ENCODE measurements around the gene AGAP1.
"Not testable (repeated sequence)": the region's sequence is repeated elsewhere in the genome, so short reads cannot be mapped to it uniquely, and the experiment has no call there.

AGAP1 gene

DNA sequence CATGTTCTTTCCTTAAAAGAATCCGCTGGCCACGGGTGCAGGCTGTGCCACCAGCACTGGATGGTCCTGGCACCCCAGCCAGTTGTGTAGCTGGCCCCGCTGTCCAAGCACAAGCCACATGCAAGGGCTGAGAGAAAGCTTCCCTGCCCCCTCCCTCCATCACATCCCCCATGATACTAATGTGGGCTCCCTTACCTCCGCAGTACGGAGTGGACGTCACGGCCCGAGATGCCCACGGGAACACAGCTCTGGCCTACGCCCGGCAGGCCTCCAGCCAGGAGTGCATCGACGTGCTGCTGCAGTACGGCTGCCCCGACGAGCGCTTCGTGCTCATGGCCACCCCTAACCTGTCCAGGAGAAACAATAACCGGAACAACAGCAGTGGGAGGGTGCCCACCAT, 629.9 kb downstream of the AGAP1 start:
- DNase-seq: no peak

DNA sequence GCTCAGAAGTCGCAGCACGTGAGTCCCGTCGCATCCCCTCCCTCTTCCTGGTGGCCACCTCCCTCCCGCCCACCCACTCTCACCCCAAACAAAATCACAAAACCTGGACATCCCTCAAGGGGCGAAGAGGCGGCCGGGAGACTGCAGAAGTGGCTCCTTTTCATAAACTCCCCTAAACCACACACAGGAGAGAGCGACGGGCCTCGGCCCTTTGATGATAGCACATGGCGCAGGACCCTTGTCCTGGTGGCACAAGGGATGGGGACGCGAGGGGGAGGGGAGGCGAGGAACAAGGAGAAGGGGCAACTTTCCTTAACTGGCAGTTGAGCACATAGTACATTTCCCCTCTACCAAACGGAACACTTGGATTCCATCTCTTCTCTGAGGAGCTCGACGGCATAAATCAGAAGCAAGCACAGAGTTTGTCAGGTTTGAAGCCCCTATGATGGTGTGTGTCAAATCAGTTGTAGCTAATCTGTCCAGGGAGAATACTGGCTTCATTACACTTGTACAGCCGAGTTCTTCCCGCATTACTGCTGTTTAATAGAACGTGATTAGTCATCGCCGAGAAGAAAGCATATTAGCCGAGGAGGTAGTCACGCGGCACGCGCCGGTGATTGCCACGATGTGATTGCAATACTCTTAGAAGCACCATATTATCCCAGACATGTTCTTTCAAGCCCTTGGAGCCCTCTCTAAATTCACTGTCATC, 630.5 kb downstream of the AGAP1 start:
- no peak for DNase-seq

DNA sequence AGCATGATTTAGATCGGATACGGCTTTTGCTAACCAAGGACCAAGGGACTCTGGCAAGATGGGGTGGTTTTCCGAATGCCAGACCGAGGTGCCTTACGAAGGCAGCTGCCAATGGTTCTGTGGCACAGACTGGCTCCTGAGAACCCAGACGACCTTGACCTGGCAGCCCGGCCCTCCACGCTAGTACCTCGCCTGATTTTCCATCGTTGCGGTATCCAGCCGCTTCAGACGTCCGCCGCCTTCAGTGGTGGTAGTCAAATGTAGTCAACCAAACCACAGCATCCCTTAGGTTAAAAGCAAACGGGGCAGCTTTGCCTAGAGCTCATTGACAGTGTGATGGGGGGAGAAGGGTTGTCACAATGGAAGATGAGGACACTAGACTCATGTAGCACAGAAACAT, 631.7 kb downstream of the AGAP1 start:
- DNase-seq: no peak

DNA sequence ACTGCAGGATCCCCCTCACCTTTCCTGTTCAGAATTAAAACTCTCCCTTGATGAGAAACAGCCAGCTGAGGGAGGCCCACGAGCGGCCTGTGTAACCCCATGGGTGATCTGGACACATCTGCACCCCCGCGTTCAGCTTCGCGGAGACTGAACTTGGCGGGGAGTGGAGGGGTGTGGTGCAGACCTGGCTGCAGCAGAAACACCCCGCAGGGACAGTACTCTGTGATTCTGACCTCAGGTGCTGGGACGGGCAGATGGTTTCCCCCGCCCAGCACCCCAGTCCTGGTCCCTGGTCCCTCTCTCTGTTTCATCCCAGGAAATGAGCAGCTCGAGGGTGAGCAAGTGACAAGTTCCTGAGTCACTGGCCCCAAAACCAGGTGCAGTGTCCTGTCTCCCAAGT, 633.2 kb downstream of the AGAP1 start:
- no peak for DNase-seq

DNA sequence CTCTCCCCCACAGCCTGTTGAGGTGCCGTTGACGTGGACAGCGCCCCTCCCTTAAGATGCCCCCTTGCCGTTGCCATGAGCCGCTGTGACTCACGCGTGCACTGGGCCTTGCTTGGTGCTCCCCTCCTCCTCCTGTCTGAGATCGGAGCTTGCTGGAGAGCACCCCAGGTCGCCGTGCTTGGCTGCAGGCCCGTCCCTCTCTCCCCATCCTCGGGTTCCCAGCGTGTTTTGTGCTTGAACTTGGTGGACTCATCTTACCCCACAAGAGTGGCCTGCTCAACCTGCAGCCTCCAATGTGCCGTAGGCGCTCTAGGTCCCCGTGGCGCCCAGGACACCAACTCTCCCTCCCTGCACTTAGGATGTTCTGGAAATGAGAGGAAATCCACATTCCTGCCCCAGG, 634.5 kb downstream of the AGAP1 start:
- DNase-seq: no peak

DNA sequence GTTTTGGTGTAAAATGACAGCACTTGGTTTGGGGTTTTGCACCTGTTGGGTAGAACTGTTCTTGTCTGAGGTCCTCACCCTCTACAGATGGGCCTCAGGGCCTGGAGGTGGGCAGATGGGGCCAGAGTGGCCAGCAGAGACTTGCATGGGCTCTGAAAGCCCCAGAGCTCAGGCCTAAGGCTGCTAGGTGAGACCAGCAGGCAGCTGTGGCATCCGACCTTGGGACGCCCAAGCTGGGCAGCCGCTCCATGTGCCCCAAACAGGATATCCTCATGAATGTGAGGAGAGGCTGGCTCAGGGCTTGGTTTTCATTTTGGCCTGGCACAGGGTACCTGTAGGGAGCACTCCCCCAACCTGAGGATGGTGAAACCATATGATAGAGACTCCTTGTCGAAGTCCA, 636.1 kb downstream of the AGAP1 start:
- no peak for DNase-seq

DNA sequence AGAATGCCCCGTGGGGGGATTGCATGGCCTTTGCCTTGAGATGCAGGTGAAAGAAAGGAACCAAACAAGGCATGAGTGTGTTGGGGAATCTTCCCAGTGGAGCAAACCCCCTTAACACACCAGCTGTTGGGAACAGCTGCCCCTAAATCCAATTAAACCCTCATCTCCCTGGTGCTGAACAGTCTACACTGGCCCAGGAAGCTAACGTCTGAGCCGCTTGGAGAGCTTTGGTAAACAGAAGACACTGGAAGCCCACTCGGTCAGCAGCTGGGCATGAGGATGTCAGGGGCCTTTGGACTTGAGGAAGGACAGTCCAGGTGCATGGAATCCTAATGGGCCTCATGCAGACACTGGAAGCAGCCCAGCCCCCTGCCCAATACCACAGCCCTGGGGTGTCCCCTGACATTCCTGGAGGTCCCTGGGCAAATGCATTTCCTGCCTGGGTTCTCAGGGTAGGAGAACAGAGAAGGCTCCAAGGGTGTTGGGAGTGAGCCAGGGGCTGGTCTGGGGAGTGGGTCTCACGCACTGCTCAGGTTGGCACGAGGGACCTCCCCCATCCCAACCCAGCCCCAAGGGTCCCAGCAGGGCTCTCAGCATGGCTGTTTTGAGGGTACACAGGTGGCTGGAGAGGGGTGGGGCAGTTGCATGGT, 636.6 kb downstream of the AGAP1 start:
- DNase-seq: no peak

DNA sequence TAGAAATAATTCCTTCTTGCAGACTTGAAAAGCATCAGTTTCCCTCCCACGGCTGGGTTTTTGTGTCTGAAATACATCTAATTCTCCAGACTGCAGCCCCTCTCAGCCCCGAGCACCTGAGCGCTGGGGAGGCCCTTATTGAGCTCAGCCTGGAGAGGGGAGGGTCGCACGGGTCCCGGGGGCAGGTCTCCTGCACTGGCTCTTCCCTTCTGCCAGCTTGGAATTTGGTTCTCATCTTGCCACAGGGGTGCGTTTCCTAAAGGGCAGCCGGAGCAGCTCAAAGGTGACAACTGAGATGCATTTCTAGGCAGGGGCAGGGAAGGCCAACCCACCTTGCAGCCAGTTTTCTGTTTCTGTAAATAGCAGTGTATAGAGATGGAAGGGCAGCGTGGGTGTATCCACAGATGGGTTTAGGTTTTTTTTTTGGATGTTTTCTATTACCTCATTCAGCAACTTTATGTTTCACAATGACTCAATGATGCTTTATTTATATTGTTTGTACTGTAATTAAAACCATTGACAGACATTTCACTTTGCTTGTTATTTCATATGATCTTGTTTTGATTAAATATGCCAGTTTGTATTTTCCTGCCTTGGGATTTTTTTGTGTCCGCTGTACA, 637.3 kb downstream of the AGAP1 start:
- DNase-seq: no peak

DNA sequence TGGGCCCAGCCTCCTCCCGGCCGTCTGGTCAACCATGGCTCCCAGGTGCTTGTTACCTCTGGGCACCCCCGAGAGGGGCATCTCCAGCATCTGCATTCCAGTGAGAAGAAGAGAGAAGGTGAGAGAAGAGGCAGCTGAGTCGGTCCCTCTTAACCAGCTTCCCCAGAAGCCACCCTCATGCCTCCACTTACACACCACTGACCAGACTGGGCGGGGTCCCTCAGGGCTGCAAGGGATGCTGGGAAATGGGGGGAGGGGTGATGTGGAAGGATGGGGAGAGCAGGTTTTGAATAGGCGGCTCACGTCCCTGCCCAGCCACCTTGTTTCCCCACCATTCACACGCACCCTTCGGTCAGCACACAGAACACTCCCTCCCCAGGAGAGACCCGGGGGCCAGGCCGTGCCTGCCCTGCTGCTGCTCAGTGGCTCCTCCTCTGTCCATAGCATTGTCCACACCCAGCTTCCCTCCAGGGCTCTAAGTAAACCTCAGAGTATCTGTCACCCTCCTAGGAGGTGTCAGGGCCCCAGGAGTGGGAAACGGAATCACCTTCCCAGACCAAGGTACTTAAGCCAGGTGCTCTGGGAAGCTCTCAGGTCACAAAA, 639.7 kb downstream of the AGAP1 start:
- DNase-seq: no peak

DNA sequence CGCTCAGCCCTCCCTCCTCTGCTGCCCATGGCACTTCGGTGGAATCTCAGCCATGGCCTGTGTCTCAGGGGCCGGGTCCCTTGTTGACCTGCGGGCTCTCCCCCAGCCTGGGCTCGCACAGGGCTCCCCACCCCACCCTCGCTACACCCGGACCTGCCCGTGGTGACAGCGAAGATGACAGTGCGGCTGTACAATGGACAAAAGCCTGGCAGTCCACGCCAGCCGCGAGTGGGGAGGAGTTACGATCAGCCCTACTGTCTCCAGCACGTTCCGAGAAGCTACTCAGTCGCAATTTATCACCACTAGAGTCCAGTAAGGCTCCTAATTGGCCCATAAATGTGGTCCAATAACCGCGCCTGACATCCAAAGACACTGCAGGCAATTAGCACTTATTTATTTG, 642.7 kb downstream of the AGAP1 start:
- DNase-seq: no peak

DNA sequence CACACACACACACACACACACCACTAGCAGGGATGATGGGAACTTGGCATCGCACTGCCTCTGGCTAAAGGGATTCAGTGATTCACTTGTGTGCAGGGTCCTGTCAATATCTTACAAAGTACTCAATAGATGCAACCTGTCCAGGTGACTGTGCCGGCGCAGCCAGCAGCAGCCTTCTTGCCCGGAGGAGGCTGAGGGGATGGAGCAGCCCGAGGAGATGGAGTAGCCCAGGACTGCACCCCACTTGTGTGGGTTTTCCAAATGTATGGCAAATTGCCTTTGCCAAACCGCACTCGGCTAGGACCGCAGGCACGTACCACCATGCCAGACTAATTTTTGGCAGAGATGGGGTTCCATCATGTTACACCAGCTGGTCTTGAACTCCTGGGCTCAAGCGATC, 643.2 kb downstream of the AGAP1 start:
- no peak for DNase-seq

DNA sequence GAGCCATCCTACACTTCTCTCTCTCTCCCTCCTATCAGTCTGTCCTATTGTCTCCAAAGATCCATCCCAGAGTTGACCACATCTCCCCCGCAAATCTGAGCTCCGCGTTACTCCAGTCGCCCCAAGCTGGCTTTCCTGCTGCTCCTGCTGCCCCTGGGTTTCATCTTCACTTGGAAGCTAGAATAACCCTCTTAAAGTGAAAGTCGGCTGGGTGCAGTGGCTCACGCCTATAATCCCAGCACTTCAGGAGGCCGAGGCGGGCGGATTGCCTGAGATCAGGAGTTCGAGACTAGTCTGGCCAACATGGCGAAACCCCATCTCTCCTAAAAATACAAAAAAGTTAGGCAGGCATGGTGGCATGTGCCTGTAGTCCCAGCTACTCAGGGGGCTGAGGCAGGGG, 647.8 kb downstream of the AGAP1 start:
- not testable (repeated sequence) for DNase-seq

DNA sequence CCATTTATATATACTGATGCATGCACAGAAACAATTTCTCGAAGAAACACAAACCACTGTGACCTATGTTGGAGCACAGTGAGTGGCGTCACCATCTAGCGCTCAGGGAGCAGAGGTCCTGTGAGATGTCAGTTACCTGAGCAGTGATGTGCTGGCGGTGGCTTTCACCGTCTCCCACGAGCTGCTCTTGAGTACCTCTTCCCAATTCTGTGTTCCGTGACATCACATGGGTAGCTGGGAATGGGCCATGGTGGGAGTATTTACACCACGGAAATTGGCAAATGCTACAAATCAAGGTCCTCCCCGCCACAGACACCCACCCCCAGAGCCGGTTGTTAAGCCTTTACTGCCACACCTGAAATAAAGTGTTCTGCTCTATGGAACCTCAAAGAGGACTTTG, 650.0 kb downstream of the AGAP1 start:
- no peak for DNase-seq

DNA sequence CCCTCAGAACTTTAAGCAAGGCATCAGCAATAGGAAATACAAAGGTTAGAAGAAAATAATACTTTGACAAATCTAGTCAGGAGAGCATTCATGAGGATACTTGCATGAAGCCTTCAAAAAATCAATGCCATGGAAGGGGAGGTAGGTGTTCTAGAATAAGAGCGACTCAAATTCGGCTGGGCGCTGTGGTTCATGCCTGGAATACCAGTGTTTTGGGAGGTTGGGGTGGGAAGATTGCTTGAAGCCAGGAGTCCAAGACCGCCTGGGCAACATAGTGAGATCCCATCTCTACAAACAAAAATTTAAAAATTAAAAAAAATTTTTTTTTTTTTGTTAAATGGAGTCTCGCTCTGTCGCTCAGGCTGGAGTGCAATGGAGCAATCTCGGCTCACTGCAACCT, 652.6 kb downstream of the AGAP1 start:
- no peak for DNase-seq

DNA sequence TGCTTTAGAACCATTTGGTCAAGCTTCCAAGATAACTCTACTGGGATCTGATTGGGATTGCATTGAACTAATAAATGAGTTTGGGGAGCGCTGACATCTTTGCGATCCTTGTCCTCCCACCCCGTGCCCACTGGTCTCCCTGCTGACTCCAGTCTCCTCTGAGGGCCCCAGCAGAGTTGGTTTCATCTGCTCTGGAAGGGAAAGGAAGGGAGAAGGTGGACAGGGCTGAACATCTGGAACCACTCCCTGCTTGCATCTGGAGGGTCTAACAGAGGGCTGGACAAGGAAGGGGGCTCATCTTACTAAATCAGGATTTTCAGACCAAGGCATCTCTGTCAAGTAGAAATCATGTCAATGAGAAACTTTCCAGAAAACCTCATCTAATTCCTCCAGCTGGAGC, 661.6 kb downstream of the AGAP1 start:
- DNase-seq: no peak

DNA sequence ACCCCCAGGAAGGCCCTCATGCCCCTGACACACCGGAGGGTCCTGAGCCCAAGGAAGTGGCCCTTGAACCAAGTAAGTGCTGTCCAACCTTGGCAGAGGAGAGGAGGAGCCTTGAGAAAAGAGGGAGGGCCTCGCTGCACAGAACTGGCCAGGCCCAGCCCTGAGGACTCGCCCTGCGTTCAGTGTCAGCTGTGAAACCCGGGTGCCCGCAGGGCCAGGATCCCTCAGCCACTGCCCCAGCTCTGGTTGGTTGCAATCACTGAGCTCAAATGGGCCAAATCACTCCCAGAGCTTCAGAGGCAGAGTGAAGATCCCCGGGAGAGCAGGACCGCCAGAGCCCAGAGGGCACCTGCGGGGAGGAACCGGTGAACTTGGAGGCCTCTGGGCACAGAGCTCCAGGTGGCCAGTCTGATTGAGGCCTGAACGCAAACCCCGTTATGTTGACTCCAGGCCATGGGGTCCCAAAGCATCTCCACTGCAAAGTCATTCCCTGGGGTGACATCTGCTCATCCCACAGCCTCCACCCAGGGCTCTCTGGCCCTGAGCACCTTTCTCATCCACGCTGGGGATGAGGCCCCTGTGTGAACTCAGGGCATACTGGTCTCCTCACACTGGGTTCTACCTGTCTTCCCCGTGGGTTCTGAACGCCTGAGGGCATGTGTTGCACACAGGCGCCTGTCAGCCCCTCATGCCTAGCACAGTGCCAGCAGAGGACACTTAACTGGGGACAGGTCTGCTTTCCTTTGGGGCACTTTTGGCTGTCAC, 662.4 kb downstream of the AGAP1 start:
- no peak for DNase-seq

DNA sequence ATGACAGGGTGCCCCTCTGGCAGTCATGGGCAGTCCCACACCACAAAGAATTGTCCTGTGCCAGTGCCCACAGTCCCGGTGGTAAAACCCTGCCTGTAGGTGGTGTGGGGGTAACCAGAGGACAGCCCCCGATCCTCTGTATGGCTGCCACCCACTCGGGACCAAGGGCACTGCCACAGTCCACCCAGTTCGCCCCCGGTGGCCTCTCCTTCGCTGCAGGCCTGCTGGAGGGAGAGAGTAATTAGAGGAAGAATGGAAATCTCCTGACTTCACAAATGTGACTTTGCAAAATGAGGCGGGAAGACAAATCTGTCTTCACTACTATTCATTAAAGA, 663.0 kb downstream of the AGAP1 start:
- no peak for DNase-seq

DNA sequence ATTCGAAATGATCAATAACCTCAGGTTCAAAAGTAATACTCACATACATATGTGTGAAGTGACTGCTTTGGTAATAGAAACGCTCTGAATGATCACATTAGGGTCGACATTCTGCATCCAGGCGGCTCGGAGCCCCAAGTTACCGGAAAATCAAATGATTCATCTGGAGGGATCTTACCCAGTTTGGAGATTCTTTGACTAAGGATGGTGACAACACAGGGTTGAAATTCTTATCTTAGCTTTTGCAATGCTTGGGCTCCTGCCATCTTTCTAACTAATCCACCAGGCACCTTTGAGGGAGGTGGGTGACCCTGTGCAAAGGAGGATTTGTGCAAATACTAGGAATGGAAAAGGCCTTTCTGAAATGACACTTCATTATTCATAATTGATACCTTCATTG, 663.5 kb downstream of the AGAP1 start:
- no peak for DNase-seq

DNA sequence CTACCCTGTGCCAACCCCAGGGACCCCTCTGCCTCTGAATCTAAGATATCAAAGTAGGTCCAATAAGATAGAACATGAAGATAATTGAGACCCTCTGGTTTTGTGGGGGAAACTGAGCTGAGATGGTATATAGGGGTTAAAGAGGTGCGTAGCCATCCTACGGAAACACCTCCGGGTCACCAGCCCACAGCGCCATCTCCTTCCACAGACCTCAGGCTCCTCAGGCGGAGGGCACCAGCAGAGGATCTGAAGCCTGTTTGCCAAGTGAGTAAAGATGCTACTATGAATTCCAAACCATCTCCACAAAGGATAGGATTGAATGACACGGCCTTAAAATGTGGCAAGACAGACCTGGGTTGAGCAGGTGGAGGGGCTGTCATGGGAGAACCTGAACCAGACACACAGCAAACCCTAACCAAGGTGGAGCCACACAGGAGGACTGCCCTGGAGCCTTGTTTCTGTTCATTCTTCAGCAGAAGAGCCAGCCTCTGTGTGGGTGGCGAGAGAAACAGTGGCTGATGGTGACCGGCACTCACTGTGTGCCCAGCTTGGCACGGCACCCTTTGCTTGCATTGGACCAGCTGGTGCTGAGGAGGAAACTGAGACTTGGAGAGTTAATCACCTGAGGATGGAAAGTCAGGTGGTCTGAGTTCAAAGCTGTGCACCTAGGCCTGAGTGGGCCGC, 664.1 kb downstream of the AGAP1 start:
- no peak for DNase-seq

DNA sequence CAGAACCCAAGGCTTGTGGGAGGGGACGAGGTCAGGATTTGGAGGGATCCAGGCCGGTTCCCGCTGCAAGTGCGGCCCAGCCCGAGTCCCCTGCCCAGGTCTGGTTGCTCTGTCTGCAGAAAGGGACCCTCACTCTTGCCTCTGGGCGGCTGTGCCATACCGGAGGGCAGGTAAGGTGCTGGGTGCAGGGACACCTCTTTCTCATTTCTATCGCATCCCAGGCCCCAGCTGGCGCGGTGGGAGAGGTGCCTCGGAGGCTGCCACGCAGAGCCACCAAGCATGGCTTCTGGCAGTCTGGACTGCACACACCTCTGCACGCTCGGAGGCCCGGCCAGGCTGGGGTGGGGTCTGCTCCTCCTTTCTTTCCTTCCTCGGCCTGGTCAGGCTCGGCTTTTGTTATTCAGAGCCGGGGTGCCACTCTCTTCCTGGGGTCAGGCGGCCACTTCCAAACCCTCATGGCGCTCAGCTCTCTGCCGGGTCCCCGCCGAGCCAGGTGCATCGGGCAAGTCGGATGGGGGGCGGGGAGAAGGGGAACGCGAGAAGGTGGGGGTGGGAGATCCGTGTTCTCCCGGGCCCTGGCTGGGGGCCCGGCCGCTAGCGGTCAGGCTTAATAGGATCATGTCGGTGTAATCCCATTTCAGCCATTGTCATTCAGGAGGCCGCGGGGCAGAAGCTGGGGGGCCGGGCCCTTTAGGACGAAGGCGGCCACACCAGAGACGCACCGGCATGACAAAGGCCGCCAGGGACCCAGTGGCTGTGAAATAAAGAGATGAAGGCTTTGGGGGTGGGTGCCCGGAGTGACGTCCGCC, 665.3 kb downstream of the AGAP1 start:
- no peak for DNase-seq

DNA sequence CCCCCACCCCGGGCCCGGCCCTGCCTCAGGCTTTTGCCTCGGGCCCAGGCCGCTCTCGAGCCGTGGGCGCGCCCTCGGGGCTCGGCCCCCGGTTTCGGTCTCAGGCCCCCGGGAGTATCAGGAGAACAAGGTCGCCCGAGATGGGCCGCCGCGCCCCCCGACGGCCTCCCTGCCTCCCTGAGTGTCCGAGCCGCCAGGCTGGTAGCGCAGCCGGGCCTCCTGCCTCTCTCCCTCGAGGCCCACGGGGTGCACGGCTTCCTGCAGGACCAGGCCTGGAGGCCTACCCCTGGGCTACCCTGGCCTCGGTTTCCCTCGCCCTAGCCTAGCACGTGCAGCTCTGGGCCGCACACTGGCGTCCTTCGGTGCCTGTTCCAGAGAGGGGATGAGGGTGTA, 665.9 kb downstream of the AGAP1 start:
- no peak for DNase-seq
